HG03060 (cell line): ENCODE data around the gene ZNF865.

Experiments used
- ATAC-seq: cut with Tn5 transposase; IDR thresholded peaks from one replicate; pipeline ENCODE4 v1.9.1; 2021; ENCODE audit warnings: low read depth, moderate number of reproducible peaks; ENCODE audit not compliant: unreplicated experiment

ZNF865 gene

DNA sequence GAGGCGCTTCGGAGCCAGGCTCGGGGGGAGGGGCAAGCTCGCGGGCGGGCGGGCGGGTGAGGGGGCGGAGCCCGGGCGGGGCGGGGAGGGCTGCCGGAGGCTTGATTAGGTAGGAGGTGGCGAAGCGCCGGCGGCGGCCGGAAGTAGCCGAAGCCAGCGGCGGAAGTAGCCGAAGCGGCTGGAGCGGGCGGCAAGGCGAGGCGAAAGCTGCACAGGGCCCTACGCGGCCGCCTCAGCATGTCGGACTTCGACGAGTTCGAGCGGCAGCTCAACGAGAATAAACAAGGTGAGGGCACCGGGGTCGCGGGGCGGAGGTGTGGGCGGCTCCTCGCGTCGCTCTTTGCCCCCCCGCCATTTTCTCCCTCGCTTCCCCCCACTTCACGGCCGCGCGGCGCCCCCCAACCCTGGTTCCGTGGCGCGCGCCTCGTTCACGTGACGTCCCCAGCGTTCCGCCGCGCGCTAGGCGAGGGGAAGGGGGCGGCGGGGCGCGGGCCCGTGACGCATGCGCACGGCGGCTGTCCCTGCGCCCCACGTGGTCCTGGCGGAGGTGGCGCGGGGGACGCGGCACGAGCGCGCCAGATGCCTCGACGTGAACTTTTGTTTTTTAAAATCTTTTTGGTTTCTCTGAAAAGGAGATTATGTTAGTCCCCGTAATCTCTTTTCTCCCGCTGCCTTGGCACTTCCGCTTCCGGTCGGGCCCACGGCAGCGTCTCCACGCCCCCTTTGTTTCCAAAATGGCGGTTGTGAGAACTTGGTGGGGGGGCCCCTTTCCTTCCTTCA lies 49.6 kb downstream of the ZNF865 start, which contains the start of gene U2AF2:
Gene U2AF2 (plus strand): TSS at position 168 of the 780 bp plus-strand sequence. CDS start 70 bp downstream, at position 238.
- peak; percentile 16 for ATAC-seq

GRCh38 chr19:55655648-55656040 lies 50.2 kb downstream of the ZNF865 start:
- ATAC-seq: no peak

DNA sequence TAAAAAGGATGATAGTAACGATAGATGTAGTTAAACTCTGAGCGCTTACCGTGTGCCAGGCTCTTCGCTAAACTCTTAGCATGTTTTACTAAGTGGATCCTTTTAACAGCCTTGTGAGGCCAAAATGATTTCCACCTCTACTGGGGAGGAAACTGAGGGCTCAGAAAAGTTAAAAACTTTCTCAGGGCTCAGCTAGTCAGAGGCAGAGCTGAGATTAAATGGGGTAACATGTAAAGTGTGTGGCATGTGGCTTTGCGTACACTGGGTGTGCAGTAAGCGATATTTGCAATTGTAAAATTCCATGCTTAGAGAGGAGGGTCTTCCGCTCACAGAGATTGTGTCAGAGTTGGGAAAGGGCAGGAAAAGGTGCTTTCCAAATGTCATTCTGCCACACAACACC lies 51.1 kb downstream of the ZNF865 start:
- ATAC-seq: no peak

GRCh38 chr19:55656988-55657747 lies 51.7 kb downstream of the ZNF865 start:
- no peak for ATAC-seq

GRCh38 chr19:55658846-55659459 lies 53.5 kb downstream of the ZNF865 start:
- no peak for ATAC-seq

DNA sequence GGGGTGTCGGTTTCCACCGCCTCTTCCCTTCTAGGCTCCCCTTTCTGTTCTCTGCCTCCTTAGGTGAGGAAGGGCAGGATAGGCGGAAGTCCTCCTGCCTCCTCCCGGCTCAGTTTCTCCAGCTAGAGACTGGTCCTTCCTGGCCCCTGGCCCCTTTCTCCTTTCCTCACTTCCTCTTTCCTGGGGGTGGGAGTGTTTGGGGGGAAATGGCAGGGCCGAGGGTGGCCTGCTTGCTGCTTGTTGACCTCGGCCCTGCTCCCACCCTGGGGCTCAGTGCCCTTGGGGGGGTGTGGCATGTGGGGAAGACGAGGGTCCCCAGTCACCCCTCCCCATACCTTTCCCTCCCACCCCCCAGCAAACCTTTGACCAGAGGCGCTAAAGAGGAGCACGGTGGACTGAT lies 54.4 kb downstream of the ZNF865 start:
- no peak for ATAC-seq

DNA sequence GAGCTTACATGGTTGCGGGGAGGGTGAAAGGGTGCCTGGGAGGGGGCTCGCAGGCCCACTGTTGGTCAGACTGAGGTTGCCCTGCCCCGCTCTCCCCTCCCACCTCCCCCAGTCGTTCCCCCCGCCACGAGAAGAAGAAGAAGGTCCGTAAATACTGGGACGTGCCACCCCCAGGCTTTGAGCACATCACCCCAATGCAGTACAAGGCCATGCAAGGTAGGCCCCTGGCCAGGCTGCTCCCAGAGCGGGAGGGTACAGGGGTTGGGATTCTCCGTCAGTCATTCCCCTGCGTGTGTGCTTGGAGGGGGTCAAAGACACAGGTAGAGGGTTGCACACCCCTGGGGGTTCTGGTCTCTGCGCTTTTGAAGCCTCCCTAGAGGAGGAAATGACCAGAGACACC lies 55.0 kb downstream of the ZNF865 start:
- no peak for ATAC-seq

- no peak for ATAC-seq
These were observed 55.5 kb downstream of the ZNF865 start for GRCh38 chr19:55660991-55661390.

- no peak for ATAC-seq
These were observed 56.4 kb downstream of the ZNF865 start for GRCh38 chr19:55661826-55662225.

DNA sequence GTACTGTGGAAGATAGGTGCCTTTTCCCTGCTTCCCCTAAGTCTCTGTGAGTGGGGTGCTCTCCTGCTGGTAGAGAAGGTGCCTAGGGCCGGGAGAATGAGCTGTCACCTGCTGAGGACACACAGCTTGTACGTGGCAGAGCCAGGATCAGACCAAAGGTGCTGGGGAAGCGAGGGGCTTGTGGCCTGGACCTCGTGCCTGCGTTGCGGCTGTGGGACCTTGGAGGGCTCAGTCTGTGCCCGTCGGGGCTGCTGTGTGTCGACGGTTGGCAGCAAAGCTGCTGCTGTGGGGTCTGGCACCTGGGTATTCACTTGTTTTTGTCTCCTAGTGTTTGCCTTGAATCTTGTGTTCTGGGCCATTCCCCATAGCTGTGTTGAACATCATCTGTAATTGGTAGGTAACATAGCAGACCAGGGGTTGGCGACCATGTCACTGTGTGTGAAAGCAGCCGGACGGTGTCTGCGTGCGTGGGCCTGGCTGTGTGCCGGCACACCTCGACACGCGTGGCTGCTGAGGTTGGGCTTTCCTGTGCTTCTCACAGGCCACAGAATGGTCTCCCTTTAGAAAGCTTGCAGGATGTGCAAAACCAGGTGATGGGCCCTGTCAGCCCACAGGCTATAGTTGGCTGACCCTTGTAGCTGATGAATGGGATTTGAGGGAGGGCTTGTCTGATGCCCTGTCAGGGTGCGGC lies 58.5 kb downstream of the ZNF865 start:
- ATAC-seq: no peak

- ATAC-seq: no peak
These were observed 61.0 kb downstream of the ZNF865 start for GRCh38 chr19:55666343-55667005.
